HL-60 (cell line): ENCODE data around the gene GRK5.

Source experiments
- GABPA ChIP-seq: IDR thresholded peaks from 2 replicates; pipeline ENCODE4 v1.6.1; 2012; ENCODE audit warnings: low read depth
- POLR2AphosphoS5 ChIP-seq: IDR thresholded peaks from 2 replicates; pipeline ENCODE4 v1.6.1; 2012; ENCODE audit warnings: low read depth
- SPI1 ChIP-seq: IDR thresholded peaks from 2 replicates; pipeline ENCODE4 v1.6.1; 2012; ENCODE audit warnings: low read depth, mild to moderate bottlenecking, borderline replicate concordance
- TF ChIP-seq, protein P1 (sequence below): IDR thresholded peaks from one replicate; pipeline ENCODE4 v1.5.1; 2011; ENCODE audit warnings: low read length, control low read depth, inconsistent platforms; ENCODE audit not compliant: insufficient read depth
- TF ChIP-seq, protein P2 (sequence below): IDR thresholded peaks from 2 replicates; pipeline ENCODE4 v1.6.1; 2012; ENCODE audit warnings: low read depth; ENCODE audit not compliant: insufficient replicate concordance

DNA sequence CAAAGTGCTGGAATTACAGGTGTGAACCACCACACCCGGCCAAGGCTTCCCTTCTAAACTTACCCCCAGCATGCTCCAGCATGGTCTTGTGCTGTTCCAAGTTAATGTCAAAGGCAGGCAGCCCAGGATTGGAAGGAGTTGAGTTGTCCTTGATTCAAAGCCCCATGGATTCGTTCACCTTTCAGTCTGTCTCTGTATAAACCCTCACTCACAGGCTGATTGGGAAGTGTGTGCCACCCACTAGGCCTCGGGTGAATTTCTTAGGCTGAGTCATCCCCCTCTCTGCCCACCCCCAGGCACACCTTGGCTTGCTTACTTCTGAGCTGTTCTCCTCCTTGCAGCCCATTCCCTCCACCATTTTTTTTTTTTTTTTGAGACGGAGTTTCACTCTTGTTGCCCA, 15.5 kb upstream of the GRK5 start:
- TF ChIP-seq, protein P1, sequence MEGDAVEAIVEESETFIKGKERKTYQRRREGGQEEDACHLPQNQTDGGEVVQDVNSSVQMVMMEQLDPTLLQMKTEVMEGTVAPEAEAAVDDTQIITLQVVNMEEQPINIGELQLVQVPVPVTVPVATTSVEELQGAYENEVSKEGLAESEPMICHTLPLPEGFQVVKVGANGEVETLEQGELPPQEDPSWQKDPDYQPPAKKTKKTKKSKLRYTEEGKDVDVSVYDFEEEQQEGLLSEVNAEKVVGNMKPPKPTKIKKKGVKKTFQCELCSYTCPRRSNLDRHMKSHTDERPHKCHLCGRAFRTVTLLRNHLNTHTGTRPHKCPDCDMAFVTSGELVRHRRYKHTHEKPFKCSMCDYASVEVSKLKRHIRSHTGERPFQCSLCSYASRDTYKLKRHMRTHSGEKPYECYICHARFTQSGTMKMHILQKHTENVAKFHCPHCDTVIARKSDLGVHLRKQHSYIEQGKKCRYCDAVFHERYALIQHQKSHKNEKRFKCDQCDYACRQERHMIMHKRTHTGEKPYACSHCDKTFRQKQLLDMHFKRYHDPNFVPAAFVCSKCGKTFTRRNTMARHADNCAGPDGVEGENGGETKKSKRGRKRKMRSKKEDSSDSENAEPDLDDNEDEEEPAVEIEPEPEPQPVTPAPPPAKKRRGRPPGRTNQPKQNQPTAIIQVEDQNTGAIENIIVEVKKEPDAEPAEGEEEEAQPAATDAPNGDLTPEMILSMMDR: no peak
- TF ChIP-seq POLR2AphosphoS5 (no peak), SPI1 (no peak), GABPA (no peak)
- TF ChIP-seq, protein P2, sequence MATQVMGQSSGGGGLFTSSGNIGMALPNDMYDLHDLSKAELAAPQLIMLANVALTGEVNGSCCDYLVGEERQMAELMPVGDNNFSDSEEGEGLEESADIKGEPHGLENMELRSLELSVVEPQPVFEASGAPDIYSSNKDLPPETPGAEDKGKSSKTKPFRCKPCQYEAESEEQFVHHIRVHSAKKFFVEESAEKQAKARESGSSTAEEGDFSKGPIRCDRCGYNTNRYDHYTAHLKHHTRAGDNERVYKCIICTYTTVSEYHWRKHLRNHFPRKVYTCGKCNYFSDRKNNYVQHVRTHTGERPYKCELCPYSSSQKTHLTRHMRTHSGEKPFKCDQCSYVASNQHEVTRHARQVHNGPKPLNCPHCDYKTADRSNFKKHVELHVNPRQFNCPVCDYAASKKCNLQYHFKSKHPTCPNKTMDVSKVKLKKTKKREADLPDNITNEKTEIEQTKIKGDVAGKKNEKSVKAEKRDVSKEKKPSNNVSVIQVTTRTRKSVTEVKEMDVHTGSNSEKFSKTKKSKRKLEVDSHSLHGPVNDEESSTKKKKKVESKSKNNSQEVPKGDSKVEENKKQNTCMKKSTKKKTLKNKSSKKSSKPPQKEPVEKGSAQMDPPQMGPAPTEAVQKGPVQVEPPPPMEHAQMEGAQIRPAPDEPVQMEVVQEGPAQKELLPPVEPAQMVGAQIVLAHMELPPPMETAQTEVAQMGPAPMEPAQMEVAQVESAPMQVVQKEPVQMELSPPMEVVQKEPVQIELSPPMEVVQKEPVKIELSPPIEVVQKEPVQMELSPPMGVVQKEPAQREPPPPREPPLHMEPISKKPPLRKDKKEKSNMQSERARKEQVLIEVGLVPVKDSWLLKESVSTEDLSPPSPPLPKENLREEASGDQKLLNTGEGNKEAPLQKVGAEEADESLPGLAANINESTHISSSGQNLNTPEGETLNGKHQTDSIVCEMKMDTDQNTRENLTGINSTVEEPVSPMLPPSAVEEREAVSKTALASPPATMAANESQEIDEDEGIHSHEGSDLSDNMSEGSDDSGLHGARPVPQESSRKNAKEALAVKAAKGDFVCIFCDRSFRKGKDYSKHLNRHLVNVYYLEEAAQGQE: no peak
